ENCODE measurements around the gene CTNNAL1. TPM values are rescaled to one million over a fixed set of nuclear protein-coding genes. Genes with fewer than 3 reads are reported as not detected.

Gene CTNNAL1
- total and polyA plus RNA-seq, 9 of the 15 experiments (the other 6 are each of a cell fraction or from before 2014, with no cell fraction given) = 23.2 to 78.0 (median 46.7) TPM

- TF ChIP-seq SNRNP70 (optimal IDR thresholded peaks at IDR 0.05; ENCODE audit: low read depth, low read length) (no peak), ZNF133 (CRISPR knock-in tag; IDR thresholded peaks at IDR 0.05) (no peak), TAF7 (tag; IDR thresholded peaks at IDR 0.05) (no peak), NRF1 (conservative IDR thresholded peaks at IDR 0.05 in 1 of 2, IDR thresholded peaks at IDR 0.05 in 1 of 2) (no peak), FOS (IDR thresholded peaks at IDR 0.05; ENCODE audit: extremely low read depth, insufficient read length) (no peak), ZNF316 (IDR thresholded peaks at IDR 0.05) (no peak), CHD4 (IDR thresholded peaks at IDR 0.05; ENCODE audit: insufficient read depth, insufficient replicate concordance, low read depth, low read length, poor library complexity, severe bottlenecking) (no peak), STAT5B (CRISPR knock-in tag; IDR thresholded peaks at IDR 0.05) (no peak), GTF2A2 (tag; IDR thresholded peaks at IDR 0.05) (no peak), MLX (CRISPR knock-in tag; conservative IDR thresholded peaks at IDR 0.05) (no peak), ZNF324 (CRISPR knock-in tag; IDR thresholded peaks at IDR 0.05) (no peak), TRIM24 (IDR thresholded peaks at IDR 0.05) (no peak), CBFB (CRISPR knock-in tag; IDR thresholded peaks at IDR 0.05) (no peak), ZNF589 (CRISPR knock-in tag; IDR thresholded peaks at IDR 0.05; ENCODE audit: low read depth) (0 out of 2 replicates have a peak, but pooled peaks have one; percentile 22), MXD1 (CRISPR knock-in tag; IDR thresholded peaks at IDR 0.05; ENCODE audit: borderline replicate concordance, poor library complexity, severe bottlenecking) (no peak), ZBTB34 (CRISPR knock-in tag; IDR thresholded peaks at IDR 0.05) (no peak), NUFIP1 (IDR thresholded peaks at IDR 0.05; ENCODE audit: partially characterized antibody) (no peak), MED1 (CRISPR knock-in tag; IDR thresholded peaks at IDR 0.05; ENCODE audit: borderline replicate concordance) (no peak), SREBF2 (CRISPR knock-in tag; IDR thresholded peaks at IDR 0.05) (no peak), KDM4B (IDR thresholded peaks at IDR 0.05; ENCODE audit: borderline replicate concordance in 2 of 2, low read depth in 1 of 2) (no peak), ZFP91 (CRISPR knock-in tag; IDR thresholded peaks at IDR 0.05) (no peak), SIX5 (IDR thresholded peaks at IDR 0.05; ENCODE audit: borderline replicate concordance in 1 of 2, insufficient read depth in 1 of 2, low read depth in 1 of 2, low read length in 2 of 2) (no peak), PURB (CRISPR knock-in tag; IDR thresholded peaks at IDR 0.05; ENCODE audit: low read depth) (no peak), HDAC1 (IDR thresholded peaks at IDR 0.05) (no peak; a peak in 1 of 4 replicates), ZNF184 (CRISPR knock-in tag; IDR thresholded peaks at IDR 0.05) (no peak), ZNF445 (CRISPR knock-in tag; IDR thresholded peaks at IDR 0.05; ENCODE audit: low read depth) (no peak)
These were observed 49.7 kb downstream of the CTNNAL1 start (continued) for GRCh38 chr9:108963459-108964143.
